Activated CD4-positive, CD25-positive, alpha-beta regulatory T cell treated with anti-CD3 and anti-CD28 coated beads, Interleukin-2, amount 50 U/mL, for 24 hours (primary cell): ENCODE data around the gene CASZ1.

Experiments used
- ATAC-seq, 2 donors: fragments of 150-1000 bp; cut with Tn5 transposase; one replicate each; pipeline ENCODE4 v1.10.0; 2021; ENCODE audit warnings: mild to moderate bottlenecking in 1 of 2, moderate library complexity in 1 of 2

CASZ1 gene

GRCh38 chr1:10667861-10668761 lies 128.3 kb downstream of the CASZ1 start:
- ATAC-seq, result no peak

GRCh38 chr1:10665930-10666850 lies 130.3 kb downstream of the CASZ1 start:
- ATAC-seq, result no peak

GRCh38 chr1:10665226-10665625 lies 131.2 kb downstream of the CASZ1 start:
- ATAC-seq, result no peak

- no peak for ATAC-seq
These were observed 132.2 kb downstream of the CASZ1 start for GRCh38 chr1:10664251-10664650.

GRCh38 chr1:10663678-10664035 lies 132.8 kb downstream of the CASZ1 start:
- no peak for ATAC-seq

- no peak for ATAC-seq
These were observed 133.4 kb downstream of the CASZ1 start for GRCh38 chr1:10662824-10663677.

GRCh38 chr1:10662090-10662688 lies 134.3 kb downstream of the CASZ1 start:
- ATAC-seq, result no peak

GRCh38 chr1:10661453-10661852 lies 135.0 kb downstream of the CASZ1 start:
- ATAC-seq, result no peak

GRCh38 chr1:10659646-10660540 lies 136.6 kb downstream of the CASZ1 start:
- ATAC-seq, result no peak

- no peak for ATAC-seq
These were observed 137.2 kb downstream of the CASZ1 start for GRCh38 chr1:10659218-10659617.

GRCh38 chr1:10658396-10659066 lies 137.9 kb downstream of the CASZ1 start:
- ATAC-seq, result no peak

- ATAC-seq, result no peak
These were observed 139.2 kb downstream of the CASZ1 start for GRCh38 chr1:10657088-10657847.

- no peak for ATAC-seq
These were observed 140.0 kb downstream of the CASZ1 start for GRCh38 chr1:10656431-10656830.

GRCh38 chr1:10655002-10655401 lies 141.4 kb downstream of the CASZ1 start:
- no peak for ATAC-seq

GRCh38 chr1:10653370-10654125 lies 142.9 kb downstream of the CASZ1 start:
- ATAC-seq, result no peak

GRCh38 chr1:10652626-10653025 lies 143.8 kb downstream of the CASZ1 start:
- ATAC-seq, result no peak

GRCh38 chr1:10651793-10652192 lies 144.7 kb downstream of the CASZ1 start:
- no peak for ATAC-seq

GRCh38 chr1:10651389-10651766 lies 145.1 kb downstream of the CASZ1 start:
- ATAC-seq, result no peak
